Brain microvascular endothelial cell (primary cell): ENCODE measurements around the gene TCL1A.

Experiments used
- DNase-seq: peaks from one replicate; pipeline ENCODE4 v3.0.0-alpha.2; 2020
- H3K27ac ChIP-seq: fragments of 250-450 bp; sonication (Bioruptor Pico); 2 replicates; pipeline ENCODE4 v1.5.1; 2020; ENCODE audit warnings: mild to moderate bottlenecking, moderate library complexity
- H3K27me3 ChIP-seq: fragments of 250-450 bp; sonication (Bioruptor Pico); replicated peaks from 2 replicates; pipeline ENCODE4 v1.5.1; 2020; ENCODE audit warnings: mild to moderate bottlenecking
- H3K36me3 ChIP-seq: fragments of 250-450 bp; sonication (Bioruptor Pico); replicated peaks from 2 replicates; pipeline ENCODE4 v1.5.1; 2020; ENCODE audit warnings: mild to moderate bottlenecking
- H3K4me3 ChIP-seq: 2 replicates; pipeline ENCODE4 v1.5.1; 2011; ENCODE audit warnings: low read depth, mild to moderate bottlenecking, control low read depth, low read length, moderate library complexity
- CTCF ChIP-seq: IDR thresholded peaks from 2 replicates; pipeline ENCODE4 v1.5.1; 2011; ENCODE audit warnings: low read depth, mild to moderate bottlenecking, moderate library complexity, low read length, control low read depth, inconsistent platforms; ENCODE audit errors: missing control alignments
- in situ Hi-C: cut with HindIII; loops from 2 replicates; pipeline ENCODE4 v1.10.0; 2017; ENCODE audit warnings: low sequenced_read_pairs, low pct_ligation_motif_present

Gene TCL1A

GRCh38 chr14:95701846-95702221, 12.1 kb downstream of the TCL1A start:
- no peaks in the 10 kb centered on the region for H3K36me3 ChIP-seq
- DNase-seq, result no peak
- no peak overlapping the region for H3K27ac ChIP-seq
- H3K4me3 ChIP-seq, result no peak overlapping the region
- H3K27me3 ChIP-seq, result no peaks in the 10 kb centered on the region
- TF ChIP-seq CTCF, result no peak
- in situ Hi-C loops, result no loop called here

- Histone ChIP-seq H3K4me3 (no peak overlapping the region), H3K27ac (no peak overlapping the region), H3K27me3 (no peaks in the 10 kb centered on the region), H3K36me3 (no peaks in the 10 kb centered on the region)
- in situ Hi-C loops, result no loop called here
- DNase-seq, result no peak
- no peak for TF ChIP-seq CTCF
Measured at GRCh38 chr14:95700221-95700976, 13.5 kb downstream of the TCL1A start.

- no peak for TF ChIP-seq CTCF
- Histone ChIP-seq H3K36me3 (no peaks in the 10 kb centered on the region), H3K27me3 (no peaks in the 10 kb centered on the region), H3K4me3 (no peak overlapping the region), H3K27ac (no peak overlapping the region)
- DNase-seq, result no peak
- in situ Hi-C loops, result no loop called here
Measured at GRCh38 chr14:95699412-95699811, 14.5 kb downstream of the TCL1A start.

GRCh38 chr14:95698287-95698686, 15.6 kb downstream of the TCL1A start:
- Histone ChIP-seq H3K27me3 (no peaks in the 10 kb centered on the region), H3K4me3 (no peak overlapping the region), H3K27ac (no peak overlapping the region), H3K36me3 (no peaks in the 10 kb centered on the region)
- in situ Hi-C loops, result no loop called here
- DNase-seq, result no peak
- no peak for TF ChIP-seq CTCF

GRCh38 chr14:95697764-95698163, 16.2 kb downstream of the TCL1A start:
- Histone ChIP-seq H3K27me3 (no peaks in the 10 kb centered on the region), H3K36me3 (no peaks in the 10 kb centered on the region), H3K4me3 (no peak overlapping the region), H3K27ac (no peak overlapping the region)
- DNase-seq, result no peak
- TF ChIP-seq CTCF, result no peak
- in situ Hi-C loops, result no loop called here

- Histone ChIP-seq H3K4me3 (no peak overlapping the region), H3K27me3 (no peaks in the 10 kb centered on the region), H3K27ac (no peak overlapping the region), H3K36me3 (no peaks in the 10 kb centered on the region)
- in situ Hi-C loops, result no loop called here
- no peak for TF ChIP-seq CTCF
- DNase-seq, result no peak
Measured at GRCh38 chr14:95696741-95697140, 17.2 kb downstream of the TCL1A start.
